ENCODE results near the gene RASGRP1.

The RASGRP1 gene

DNA sequence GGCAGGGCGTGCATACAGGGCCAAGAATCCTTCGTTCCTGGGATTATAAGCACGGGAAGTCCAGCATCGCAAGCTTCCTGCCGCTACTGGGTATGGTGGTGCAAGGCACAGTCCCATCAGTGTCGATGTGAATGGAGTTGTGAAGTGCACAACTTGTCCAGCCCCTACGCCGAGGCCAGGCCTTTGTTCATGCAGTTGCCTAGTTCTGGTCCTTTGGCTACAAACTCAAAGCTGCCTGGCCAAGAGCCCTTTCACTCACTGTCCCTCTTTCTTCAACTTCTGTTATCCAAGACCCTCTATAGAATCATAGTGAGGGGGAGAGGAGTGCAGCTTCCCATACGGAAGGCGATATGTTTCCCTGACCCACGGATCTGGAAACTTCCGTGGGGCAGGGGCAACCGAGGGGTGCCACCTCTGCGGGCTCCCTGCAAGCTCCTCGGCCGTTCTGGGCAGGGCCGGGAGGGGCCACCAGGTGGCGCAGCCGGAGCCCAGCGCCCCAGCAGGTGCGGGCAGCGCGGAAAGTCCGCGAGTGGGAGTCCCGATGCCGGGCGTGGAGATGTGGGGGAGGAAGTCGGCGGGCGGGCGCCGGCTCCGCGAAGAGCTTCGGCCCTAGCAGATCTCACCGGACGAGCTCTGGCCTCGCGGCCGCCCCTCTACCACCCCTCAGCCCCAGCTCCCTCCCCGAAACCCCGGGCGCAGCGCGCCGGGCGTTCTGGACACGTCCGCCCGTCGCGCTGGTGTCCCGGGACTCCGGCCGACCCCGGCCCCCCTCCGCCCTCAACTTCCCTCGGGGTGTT lies 693 bp downstream of the RASGRP1 start:
- peak; percentile 20 to 45 for DNase-seq

DNA sequence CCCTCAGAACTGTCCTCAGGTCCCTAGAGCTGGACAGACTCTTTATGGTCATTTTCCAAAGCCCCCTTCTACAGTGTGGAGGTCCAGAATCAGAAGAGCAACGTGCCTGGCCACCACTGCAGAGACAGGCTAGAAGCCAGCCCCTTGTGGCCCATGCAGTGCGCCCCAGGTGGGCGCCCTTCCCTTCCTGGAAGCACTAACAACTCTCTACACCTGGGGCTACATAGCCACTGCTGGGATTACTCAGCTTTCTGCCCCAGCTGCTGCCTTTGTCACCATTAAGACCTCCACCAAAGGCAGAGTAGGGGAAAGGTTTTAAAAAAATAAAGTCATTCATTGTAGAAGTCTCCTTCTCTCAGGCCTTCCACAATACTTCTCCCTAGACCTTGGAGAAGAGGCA lies 2.3 kb downstream of the RASGRP1 start:
- no peak for DNase-seq

DNA sequence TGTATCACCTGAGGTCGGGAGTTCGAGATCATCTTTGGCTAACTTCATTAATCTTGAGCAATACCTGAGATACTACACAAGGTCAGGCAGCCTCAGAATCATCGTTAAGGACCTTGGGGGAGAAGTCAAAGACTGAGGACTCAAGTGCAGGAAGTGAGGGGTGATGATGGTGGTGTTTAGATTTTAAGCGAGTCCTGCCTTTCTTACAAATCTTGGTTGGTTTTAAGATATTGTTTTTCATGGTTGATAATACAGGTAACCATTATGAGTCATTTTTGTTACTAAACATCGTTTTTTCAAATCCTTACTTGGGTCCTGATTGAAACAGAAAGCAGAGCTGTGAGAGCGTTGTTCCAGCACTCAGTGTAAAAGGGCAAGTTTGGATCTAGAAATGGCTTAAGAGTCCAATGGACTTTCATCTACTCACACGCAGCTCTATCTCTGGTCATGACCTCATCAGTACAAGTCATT lies 4.1 kb downstream of the RASGRP1 start:
- DNase-seq, result no peak

DNA sequence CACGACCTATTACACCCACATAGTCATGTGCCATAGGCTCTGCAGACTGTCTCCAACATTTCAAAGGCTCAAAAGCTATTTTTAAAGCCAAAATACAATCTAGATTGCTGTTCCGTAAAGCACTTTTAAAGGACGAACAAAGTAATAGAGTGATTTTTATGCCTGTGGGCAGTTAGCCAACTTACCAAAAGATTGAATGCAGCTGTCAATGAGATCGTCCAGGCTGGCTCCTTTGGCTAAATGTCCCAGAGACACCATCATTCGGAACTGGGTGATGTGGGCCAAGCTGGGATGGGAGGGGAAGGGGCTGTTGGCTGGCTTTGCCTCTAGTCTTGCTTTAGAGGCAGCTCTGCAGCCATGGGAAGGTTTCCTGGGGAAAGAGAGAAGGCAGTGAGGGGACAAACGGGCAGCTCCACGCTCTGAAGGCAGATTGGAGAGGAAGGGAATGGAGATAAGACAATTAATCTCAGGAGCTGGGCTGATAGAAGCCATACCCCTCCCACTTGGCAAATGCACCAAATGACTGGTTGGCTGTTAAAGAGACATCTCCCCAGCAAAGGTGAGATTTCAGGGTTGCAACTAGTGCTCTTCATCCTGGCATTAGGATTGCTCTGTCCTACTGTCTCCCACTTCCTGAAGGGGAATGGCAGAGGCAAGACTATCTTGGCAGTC lies 4.8 kb downstream of the RASGRP1 start:
- DNase-seq, result peak in 1 of 2 experiments; percentile 38

DNA sequence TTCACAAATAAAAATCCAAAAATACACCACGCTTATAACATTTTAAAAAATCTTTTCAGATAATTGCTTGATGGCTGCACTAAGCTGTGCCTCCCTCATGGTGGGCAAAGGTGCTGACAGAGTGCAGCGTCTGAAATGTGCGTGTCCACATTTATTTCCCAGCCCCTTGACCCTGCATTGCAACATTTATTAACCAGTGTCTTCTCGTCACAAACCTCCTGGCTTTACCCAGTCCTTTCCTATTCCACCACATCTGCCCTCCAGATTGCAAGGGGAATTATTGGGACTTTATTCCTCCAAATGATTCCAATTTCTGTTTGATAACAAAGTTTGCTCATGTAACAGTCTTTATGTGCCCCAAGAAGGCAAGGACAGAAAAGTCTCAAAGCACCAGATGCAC lies 5.5 kb downstream of the RASGRP1 start:
- no peak for DNase-seq

DNA sequence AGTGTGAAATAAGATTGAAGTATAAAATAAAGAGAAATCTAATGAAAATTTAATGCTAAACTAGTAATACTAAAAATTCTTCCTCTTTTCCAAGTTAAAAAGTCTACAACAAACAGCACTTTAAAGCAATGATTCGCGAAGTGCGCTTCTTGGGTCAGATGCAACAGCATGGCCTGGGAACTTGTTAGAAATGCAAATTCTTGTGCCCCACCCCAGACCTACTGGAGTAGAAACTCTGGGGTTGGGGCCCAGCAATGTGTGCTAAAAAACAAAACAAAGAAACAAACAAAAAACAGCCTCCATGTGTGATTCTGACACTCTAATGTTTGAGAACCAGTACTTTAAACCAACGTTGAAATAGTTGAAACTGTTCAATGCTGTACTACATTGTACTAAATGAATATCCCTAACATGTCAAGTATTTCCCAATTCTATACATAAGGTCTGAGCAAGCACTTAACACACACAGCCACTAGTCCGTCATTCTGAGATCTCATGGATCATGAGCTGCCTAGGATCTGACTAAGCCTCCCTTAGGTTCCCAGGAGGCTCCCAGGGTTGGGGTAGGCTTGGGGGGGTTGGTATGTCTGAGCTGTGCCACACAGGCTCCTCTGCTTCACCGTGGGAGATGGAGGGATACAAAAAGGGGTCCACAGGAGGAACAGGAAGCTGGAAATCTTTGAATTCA lies 6.1 kb downstream of the RASGRP1 start:
- no peak for DNase-seq

DNA sequence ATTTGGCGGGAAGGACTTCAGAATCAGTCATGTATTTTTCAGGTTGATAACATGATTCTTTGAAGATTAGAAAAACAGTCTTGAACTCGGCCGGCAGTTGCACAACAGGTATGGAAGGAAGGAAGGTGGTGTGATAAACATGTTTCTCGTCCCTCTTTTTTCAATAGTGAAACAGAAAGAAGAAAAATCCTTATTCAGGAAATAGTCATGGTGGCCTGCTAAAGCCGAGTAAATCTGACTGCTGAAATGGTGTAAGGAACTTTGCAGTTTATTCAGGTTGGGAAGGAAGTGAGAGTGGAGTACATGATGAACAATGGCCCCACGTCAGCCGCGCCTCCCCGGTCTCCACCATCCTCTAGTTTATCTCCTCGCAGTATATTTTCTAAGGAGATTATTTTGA lies 6.7 kb downstream of the RASGRP1 start:
- DNase-seq, result no peak

DNA sequence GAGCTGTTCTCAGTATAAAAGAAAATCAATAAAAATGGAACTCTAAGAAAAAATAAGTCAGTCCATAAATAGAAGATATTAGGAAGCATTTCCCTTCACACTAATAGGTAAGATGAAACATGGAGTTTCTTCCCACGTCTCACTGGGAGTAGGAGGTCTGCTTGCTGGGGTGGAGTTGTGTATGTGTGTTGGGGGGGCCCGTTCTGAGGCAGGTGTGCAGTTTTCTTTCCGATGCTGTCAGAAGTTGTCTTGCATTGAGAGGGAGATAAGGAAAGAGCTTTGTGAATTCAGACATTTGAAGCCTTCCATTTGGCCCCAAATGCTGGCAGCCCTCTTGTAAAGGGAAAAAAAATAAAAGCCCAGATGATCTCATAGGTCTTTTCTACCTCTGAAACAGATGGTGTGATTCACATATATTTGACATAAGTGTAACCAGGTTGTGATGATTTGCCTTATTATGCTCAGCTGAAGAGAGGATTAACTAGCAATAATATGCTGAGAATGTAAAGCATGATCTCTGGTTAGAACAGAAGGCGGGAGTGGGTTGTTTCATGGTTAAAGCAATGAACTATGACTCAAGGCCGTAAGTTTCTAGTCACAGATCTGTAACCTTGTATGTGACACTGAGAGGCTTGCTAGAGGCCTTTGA lies 8.8 kb downstream of the RASGRP1 start:
- no peak for DNase-seq

DNA sequence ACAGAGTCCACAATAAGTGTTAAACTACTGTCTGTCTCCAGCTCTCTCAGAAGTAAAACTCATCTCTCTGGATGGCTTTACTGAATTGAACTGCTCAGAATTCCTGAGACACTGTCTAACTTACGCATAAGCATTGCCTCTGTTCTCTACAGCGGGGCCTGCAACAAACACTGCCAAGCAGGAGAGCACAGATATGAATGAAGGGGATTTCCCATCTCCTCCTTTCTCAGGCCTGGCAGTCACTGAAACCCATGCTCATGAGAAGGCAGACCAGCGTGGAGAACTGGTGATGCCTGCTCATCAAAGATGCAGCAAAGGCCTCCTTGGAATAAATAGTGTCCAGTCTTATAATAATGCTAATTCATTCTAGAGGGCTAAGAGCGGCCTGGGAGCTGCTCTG lies 10.3 kb downstream of the RASGRP1 start:
- no peak for DNase-seq

DNA sequence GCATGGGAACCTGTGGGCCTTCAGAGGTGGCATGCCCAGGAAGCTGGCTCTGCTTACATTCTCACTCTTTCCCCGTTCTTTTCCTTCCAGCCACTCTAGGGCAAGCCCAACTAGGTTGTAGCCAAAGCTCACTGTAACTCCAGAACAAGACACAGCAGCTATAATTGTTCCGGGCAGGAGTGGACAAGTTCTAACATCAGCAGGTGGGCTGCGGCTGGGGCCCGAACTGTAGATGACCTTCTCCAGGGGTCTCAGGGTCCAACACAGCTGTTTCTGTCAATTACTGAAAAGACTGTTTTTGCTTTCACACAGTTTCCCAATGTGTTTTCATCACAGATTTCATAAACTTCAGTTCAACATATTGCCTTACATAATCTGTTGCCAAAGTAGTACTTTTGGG lies 11.5 kb downstream of the RASGRP1 start:
- no peak for DNase-seq

DNA sequence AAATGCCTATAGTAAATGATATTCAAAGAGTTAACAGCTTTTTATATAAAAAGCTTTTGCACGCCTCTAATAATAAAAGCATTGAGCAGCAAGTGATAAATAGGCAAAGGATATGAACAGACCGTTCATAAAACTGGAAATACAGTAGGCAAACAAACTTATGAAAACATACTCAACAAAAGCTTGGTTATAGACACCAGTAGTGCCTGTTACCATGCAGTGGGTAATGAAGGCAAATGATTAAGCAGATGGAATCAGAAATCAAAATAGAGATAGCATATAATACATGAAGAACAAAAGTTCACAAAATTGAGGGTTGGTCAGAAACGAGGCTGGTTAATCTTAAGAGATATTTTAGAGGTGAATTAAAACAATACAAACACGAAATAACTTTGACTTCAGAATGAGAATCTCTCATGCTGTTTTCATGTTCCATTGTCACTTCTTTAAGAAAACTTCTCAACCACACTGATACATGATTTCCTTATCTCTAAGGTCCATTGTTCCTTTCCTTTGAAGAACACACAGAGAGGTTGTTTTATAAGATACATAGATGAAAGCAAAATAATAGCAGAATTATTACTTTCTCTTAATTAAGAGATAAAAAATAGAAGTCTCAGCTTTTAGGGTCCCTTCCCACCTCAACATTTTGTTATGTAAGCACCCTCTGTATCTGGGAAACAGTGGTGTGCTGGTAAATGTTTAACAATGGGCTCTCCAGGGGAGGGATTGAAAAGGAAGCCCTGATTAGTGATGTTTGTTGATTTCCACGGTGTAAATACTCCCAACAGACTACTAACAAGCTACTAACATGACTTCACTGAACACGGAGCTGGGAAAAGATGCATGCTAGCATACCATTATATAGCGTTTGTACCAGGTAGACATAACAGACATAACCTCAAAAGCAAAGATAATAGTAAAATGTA lies 12.6 kb downstream of the RASGRP1 start:
- DNase-seq, result no peak

DNA sequence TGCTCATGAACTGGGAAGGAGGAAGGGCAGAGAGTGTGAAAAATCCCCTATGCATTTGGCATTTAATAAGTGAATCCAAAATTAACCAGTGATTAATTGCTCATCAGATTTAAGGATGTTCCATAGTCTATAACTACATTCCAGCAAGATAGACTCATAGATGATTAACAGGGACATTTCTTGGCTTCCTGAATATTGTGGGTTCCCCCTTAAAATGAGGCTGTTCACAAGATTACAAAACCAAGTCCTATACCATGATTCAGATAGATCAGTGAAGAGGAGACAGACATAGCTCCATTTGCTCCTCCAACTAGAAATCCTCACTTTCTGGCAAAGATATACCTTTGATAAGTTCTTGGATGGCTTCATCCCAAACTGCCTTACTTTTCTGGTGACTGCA lies 15.4 kb downstream of the RASGRP1 start:
- no peak for DNase-seq

DNA sequence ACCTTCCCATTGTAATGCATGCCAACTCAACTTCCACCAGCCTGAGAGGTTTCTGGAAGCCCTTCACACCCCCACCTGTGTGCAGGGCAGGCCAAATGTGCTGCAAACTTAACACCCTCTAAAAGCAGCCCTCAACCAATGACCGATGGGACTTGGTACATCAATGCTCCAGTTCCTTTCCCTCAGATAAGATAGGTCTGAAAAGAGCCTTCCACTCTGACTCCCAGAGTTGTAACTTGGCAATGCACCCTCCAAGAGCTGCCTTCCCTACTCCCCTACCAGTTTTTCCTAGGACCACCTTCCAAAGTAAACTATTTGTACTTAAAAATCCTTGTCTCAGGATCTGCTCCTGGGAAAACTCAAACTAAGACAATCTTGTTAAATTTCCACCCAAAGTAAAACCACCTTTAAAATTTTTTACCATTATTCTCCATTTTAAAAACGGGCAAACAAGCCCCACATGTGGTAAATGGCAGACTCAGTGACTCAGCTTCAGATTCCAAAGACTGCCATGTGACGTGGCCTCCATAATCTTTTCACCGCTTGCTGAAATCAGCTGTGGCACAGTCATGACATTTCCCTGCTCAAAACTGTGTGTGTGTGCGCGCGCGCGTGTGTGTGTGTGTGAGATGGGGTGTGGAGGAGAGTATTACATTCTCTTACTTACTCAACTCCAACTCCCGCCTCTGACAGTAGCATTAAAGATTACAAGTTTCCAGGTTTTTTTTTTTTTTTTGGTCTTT lies 17.2 kb downstream of the RASGRP1 start:
- no peak for DNase-seq

DNA sequence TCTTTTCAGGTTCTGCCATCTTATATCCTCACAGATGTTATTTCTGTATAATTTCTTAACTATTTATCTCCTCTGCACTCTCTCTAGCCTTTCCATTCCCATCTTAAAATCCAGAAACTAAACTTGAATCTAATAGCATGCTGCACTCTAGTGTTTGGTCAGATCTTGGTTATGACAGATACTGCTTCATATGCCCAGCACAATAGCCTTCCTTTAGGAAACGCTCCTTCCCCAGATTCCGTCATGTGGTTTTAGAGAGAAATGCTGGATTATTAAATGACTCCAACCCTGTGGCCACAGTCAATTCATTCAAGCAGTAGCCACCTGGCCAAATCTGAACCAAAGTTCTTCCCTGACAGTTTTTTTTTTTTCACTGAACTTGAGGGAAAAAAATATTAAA lies 19.4 kb downstream of the RASGRP1 start:
- DNase-seq, result no peak

DNA sequence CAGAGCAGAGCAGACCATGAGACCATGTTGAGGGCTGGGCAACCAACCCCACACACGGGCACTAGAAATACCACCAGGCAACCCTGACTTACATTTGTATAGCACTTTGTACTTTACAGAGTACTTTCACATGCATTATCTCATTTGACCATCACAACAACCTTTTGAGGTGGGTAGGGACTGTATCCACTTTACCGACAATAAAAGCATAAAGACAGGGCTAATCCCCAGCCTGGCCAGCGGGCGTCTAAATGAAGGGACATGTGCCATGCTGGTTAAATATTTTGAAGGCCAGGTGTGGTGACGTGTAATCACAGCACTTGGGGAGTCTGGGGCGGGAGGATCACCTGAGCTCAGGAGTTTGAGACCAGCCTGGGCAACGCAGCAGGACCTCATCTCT lies 23.6 kb downstream of the RASGRP1 start:
- no peak for DNase-seq

DNA sequence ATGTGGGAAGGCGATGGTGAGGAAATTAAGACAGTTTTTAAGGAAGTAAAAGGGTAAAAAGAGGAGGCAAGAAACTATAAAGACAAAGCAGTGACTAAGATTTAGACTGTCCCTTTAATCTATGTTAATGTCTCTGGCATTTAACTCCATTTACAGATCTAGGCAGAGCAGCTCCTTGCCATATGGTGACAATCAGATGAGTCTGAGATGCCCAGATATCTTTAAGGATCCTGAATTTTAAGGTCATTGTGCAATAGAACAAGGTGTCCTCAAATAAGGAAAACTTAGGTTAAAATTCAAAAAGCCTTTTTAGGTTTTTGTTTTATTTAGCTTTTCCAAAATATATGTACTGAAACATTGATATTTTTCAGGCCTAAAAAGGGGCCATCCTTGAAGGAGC lies 24.1 kb downstream of the RASGRP1 start:
- no peak for DNase-seq

DNA sequence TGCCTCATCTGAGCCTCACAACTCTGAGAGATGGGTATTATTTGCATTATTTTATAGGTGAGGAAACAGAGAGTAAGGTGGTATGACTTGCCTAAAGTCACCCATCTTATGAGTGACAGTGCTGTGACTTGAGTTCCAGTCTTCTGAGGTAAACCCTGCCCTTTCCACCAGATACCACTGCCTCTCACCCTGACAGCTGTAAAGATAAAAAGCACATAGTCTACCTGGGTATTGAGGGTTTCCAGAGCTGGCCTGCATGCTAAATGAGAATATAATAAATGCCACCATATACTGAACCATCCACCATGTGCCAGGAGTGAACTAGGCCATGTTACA lies 25.6 kb downstream of the RASGRP1 start:
- no peak for DNase-seq

DNA sequence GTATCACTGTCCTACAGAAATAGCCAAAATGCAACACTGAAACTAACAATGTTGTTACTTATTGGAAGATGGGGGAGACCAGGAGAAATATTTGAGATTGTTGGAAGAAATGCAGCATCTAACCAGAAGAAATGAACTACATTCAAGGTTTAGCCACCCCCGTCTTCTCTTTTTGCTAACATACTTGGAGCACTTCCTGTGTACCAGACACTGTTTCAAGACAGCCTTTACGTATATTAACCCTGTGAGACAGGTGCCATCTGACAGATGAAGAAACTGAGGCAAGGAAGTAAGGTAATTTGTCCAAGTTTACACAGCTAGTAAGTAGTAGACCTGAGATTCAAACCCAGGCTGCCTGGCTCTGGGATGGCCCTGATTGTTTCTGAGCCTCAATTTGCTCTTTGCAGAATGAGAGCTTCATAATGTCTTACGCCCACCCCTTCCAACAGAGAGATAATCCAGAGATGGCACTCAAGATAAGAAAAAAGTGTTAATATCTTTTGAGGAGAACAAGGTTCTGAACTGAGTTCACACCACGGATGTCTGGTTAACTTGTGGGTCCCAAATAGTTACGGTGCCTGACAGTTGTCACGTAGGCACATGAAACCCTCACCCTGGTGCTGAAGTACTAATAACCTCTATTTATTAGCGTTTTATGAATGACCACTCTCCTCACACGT lies 26.1 kb downstream of the RASGRP1 start:
- no peak for DNase-seq

DNA sequence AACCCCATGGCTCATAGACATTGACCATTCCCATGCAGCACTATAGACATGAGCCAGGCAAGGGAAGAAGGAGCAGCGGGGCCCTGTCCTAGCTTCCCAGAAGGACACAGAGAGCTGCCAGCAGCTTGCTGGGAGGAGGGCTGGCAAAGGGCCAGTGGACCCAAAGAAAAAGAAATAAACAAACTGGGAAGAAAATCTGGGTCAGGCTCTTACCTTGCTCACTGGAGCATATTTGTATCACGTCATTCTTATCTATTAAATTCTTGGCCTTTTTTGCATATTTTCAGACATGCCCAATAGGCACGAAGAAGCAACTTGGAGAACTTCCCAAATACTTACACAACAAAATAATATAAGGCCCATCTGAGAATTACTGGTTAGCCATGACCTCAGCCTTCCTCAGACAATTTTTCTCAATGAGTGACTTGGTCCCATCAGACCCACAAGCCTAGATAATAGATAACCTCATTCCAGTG lies 28.4 kb downstream of the RASGRP1 start:
- DNase-seq, result peak in 1 of 2 experiments; percentile 9

DNA sequence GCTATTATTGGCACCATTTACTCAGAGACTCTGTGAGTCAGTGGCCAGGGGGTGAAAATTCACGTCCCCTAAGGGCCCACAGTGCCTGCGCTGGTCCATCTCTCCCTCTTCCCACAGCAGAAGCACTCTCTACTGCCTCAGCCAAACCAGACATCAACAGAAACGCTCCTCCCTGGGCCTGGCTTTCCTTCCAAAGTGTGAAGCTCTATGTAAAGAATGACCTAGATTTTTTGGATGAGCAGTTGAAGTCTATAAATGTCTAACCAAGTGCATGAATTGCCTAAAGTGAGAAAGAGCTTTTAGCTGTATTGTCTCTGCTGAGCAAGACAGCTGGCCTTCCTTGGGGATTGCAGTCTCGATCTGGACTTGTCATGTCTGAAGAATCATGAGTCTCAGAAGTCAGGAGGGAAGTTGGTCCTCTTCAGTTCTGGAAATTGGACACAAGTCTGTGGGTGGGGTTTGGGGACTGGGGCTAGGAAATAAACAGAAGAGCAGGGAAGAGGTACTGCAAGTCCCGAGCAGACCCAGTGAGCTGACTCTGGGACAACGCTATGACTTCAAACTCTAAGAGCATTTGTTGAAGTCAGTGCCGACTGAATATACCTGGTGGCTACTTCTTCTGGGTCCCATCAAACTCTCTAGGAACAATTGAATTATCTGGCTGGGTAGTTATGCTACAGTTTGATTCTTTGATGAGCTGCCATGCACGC lies 29.0 kb downstream of the RASGRP1 start:
- DNase-seq, result no peak
